ENCODE results near the gene ASPSCR1.

Gene ASPSCR1

DNA sequence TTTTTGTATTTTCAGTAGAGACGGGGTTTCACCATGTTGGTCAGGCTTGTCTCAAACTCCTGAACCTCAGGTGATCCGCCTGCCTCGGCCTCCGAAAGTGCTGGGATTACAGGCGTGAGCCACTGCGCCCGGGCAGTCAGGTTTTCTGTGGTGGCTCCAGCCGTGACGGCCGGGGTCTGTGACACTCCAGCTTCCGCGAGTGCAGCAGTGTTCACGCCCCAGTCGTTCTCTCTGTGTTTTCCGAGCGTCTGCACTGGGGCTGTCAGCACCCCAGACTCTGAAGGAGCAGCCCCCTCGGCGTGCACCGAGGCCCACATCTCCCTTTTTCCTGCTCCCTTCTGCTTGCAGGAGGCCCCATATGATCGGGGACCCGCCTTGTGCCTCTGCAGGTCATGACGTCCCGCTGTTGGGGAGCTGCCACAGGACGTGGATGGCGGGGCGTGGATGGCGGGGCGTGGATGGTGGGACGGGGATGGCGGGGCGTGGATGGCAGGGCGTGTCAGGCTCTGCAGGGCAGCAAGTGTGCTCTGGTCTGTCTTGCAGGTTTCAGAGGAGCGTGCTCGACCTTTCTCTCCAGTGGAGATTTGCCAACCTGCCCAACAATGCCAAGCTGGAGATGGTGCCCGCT, 5.7 kb downstream of the ASPSCR1 start:
- no peak for DNase-seq (ENCODE audit: low read depth)

DNA sequence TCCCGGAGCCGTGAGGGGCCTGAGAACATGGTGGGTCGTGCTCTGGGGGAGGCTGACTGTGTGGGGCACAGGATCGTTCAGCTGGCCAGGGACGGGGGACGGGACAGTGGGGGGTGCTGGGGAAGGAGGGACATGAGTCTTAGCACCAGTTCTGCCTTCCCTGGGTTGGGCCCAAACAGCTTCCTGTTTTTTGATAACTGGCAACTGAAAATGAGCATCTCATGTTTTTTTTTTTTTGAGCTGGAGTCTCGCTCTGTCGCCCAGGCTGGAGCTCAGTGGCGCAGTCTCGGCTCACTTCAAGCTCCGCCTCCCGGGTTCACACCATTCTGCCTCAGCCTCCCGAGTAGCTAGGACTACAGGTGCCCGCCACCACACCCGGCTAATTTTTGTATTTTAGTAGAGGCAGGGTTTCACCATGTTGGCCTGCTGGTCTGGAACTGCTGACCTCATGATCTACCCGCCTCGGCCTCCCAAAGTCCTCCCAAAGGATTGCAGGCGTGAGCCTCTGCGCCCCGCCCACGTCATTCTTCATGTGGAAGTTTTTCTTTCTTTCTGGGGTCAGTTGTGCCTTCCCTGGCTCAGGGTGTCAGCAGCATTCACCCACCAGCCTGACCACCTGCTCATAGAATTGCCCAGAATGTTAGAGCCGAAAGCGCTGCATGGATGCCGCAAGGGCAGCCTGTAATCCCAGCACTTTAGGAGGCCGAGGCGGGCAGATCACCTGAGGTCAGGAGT, 6.4 kb downstream of the ASPSCR1 start:
- no peak for DNase-seq (ENCODE audit: low read depth)

GRCh38 chr17:81984773-81985410, 7.5 kb downstream of the ASPSCR1 start:
- no peak for DNase-seq (ENCODE audit: low read depth)

DNA sequence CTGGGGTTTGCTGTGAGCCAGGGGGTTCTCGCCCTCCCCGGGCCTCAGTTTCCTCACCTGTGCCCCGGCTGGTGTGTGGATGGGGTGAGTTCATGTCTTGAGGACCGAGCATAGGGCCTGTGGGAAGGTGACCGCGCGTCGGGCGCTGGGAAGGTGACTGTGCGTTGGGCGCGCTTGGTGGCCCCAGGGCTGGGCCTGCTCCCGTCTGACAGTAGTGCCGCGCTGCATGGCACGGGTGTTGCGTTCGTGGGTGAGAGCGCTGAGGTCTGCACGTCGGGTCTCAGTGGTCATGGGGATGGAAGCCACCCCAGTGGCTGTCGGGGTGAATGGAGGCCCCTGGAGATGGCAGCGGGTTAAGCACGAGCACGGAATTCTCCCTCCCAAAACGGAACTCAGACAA, 9.2 kb downstream of the ASPSCR1 start:
- DNase-seq (ENCODE audit: low read depth), result no peak

DNA sequence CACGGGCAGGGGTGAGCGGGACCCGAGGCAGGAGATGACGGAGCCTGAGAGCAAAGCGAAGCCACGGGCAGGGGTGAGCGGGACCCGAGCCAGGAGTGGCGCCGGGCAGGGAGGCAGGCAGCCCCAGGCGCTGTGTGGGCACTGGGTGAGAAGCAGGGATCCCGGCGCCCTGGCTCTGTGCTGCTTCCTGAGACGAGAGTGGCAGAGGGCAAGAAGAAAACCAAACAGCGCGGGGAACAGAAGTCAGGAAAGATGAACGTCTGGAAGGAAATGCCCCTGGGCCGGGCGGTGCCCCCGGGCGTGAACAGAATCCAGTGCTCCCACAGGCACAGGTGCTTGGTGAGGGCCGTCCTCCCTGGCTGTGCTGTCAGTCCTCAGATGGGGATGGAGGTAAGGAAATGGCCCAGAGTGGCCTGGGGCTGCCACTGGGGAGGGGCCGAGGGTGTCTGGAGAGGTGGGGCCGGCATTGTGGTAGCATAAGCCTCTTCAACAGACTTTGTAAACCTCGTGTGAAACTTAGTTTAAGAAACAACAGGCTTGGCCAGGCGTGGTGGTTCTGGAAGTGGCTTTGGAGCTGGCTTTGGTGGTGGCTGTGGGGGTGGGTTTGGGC, 9.8 kb downstream of the ASPSCR1 start:
- no peak for DNase-seq (ENCODE audit: low read depth)

GRCh38 chr17:81990836-81991683, 13.6 kb downstream of the ASPSCR1 start:
- no peak for DNase-seq (ENCODE audit: low read depth)

DNA sequence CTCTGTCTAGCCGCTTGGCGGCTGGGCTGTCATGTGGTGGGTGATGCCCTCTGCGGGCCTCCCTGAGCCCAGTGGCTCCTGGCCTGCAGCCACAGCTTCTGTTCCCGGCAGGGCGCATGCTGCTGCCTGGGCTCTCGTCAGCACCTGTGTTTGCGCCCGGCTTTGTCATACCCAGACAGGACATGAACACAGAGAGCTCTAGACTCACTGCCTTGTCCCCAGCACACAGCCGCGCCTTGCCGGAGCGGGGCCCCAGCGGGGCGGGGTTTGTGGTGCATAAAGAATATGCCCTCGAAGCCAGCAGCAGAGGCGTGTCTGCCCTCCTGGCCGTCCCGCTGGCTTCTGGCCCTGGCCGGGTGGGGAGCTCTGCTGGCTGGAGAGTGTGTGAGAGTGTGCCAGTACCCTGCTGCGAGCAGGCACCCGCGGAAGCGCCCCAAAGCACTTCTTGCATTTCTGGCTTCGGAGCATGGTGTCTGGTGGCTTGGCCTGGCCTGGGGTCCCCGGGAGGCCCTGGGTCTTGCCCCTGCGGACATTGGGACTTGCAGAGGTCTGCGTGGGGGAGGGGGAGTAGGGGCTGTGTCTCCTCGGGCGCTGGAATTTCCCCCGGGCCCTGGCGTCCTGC, 14.4 kb downstream of the ASPSCR1 start:
- DNase-seq (ENCODE audit: low read depth), result peak; percentile 42

DNA sequence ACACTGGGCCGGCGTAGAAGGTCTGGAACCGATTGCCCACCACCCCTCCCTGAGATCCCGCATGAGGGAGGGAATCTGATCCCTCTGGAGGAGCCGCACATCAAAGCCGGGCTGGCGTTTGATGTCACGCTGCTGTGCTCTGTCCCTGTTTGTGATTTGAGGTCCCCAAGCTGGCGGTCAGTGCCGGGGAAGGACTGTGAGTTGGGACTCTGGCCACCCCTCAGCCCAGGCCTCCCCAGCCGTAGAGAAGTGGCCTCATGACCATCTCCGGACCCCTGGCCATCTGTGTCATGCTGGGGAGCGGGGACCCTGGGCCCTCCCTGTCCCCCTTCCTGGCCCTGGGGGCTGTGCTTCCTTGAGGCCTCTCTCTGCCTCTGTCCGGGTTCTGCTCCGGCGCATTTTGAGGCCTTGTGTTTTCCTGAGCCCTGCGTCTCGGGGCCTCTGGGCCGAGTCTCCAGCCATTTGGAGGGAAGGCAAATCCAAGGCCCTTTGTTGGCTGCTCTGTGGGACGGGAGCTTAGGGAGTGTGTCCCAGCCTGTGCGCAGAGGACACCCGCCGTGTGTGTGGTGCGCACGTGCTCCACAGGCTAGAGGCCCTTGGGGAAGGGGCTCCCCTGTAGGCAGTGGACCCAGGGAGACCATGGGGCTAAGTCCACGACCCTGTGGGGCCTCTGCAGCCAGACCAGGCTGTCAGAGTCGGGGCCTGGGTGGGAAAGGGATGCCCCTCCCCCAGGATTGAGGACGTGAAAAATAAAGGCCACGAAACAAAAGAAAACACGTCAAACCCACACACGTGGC, 15.1 kb downstream of the ASPSCR1 start:
- DNase-seq (ENCODE audit: low read depth), result no peak

DNA sequence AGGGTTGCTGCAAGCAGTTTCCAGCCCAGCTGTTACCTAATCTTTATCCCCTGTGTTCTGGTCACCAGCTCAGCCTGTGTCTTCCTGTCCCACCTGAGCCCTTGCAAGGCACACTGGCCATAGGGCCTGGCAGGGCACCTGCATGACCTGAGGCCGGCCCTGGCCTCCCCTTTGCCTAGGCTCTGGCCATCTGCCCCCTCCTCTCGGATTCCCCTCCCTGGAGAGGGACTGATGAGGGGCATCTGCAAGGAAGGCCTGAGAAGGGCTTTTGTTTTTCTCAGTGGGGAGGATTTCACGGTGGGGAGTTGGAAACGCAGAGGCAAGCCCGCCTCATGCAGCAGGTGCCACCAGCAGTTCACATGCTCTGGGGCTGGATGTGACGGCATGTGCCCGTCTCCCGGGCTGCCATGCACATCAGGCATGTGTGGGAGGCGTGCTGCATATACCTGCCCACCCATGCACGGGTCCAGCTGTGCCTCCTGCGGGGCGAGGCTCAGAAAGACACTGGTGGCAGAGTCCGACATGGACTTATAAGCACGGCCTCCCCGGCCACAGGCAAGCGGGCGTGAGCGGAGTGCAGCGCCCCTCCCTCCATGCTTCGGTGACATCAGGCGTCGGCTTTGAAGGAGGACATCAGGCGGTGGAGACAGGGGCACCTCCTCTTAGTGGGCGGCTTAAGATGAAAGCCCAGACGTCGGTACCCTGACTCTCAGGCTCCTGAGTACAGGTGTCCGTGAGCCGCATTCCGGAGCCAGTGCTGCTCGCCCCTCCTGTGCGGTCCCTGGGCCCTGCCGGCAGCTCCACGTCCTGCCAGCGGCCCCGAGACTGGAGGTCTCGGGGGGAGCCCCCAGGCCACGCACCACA, 16.5 kb downstream of the ASPSCR1 start:
- DNase-seq (ENCODE audit: low read depth), result no peak

GRCh38 chr17:81994593-81995462, 17.4 kb downstream of the ASPSCR1 start:
- no peak for DNase-seq (ENCODE audit: low read depth)

DNA sequence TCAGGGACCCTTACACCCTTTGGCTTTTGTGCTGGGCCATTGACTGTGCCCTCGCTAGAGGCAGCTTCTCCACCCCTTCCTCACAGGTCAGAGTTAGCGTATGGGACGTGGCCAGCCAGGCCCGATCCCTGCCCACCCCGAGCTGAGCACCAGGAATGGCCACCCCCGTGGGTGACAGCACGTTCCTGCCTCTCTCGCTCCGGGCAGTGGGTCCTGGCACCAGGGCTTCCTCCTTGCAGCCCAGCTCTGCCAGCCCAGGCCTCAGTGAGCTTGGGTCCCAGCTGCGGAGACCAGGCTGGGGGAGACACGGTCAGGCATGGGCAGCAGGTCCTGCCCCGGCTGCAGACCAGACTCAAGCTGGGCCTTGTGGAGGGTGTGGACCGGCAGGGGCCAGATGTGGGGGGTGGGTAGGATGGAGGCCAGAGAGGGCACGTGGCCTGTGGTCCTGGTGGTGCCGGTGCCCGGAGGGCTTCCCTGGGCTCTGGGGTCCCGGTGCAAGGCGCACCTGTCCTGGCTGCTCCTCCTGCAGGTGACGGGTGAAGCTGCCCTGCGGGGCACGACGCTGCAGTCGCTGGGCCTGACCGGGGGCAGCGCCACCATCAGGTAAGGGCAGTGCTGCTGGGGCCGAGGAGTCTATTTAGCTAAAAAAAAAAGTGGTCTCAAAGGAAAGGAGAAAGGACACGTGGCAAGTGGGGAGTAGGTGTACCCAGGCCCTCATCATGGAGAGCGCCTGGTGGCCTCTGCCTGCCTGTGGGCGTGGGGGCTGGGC, 18.2 kb downstream of the ASPSCR1 start:
- no peak for DNase-seq (ENCODE audit: low read depth)

- DNase-seq (ENCODE audit: low read depth), result no peak
These were observed 18.9 kb downstream of the ASPSCR1 start for GRCh38 chr17:81996232-81996756.

- DNase-seq (ENCODE audit: low read depth), result no peak
These were observed 19.5 kb downstream of the ASPSCR1 start for GRCh38 chr17:81996757-81997441.

GRCh38 chr17:81998212-81998611, 20.8 kb downstream of the ASPSCR1 start:
- DNase-seq (ENCODE audit: low read depth), result no peak

GRCh38 chr17:81998691-81999438, 21.4 kb downstream of the ASPSCR1 start:
- no peak for DNase-seq (ENCODE audit: low read depth)

GRCh38 chr17:81999587-81999975, 22.2 kb downstream of the ASPSCR1 start:
- DNase-seq (ENCODE audit: low read depth), result no peak

Measured in amniotic epithelial cell (primary cell).